K562 treated with DMSO at 1 percent for 12 hours (cell line): ENCODE results near the gene ITGA1. TPM values are rescaled to one million over a fixed set of nuclear protein-coding genes. Genes with fewer than 3 reads are reported as not detected.

Experiments used
- total RNA-seq: library from RNA; unstranded; fragments of 300-600 nt; gene quantifications from 2 replicates; pipeline ENCODE4 v1.2.3, GENCODE V29; 2022; ENCODE audit not compliant: insufficient read depth

Gene ITGA1
- 0.05 TPM in 1 of 2 replicates, not detected in the other for total RNA-seq

GRCh38 chr5:52787600-52788504 is at the start of gene ITGA1, which contains the start of gene PELO:
TSS of gene ITGA1 (plus strand) at chr5:52787916. CDS start at chr5:52788354, 438 bp downstream.
TSS of gene PELO (plus strand) at chr5:52787916. CDS start at chr5:52800395, 12,479 bp downstream.

GRCh38 chr5:52989025-52989780 is 201.5 kb downstream of the ITGA1 start, which contains the start of gene ITGA2:
TSS of gene ITGA2 (plus strand) at chr5:52989352. CDS start at chr5:52989469, 117 bp downstream.

Other genes starting within 250 kb of the ITGA1 start
- 9.8 and 10.7 TPM in 2 replicates for gene PELO, start within 50 bp of the ITGA1 start, total RNA-seq
- gene ITGA2, start 201.4 kb downstream of the ITGA1 start, total RNA-seq, result 0.19 TPM in 1 of 2 replicates, not detected in the other